Osteocyte (in vitro differentiated cells): ENCODE measurements around the gene CEP68. TPM values are rescaled to one million over a fixed set of nuclear protein-coding genes. Genes with fewer than 3 reads are reported as not detected.

ENCODE experiments used
- DNase-seq: peaks from one replicate; pipeline ENCODE4 v3.0.0; 2021; ENCODE audit warnings: mixed read lengths; ENCODE audit not compliant: unreplicated experiment; ENCODE audit errors: extremely low spot score
- H3K27ac Mint-ChIP-seq: one replicate; pipeline ENCODE4 v1.8.0; 2021; ENCODE audit warnings: mild to moderate bottlenecking, mixed read lengths; ENCODE audit not compliant: unreplicated experiment
- H3K27me3 Mint-ChIP-seq: one replicate; pipeline ENCODE4 v1.8.0; 2021; ENCODE audit warnings: mixed read lengths; ENCODE audit not compliant: unreplicated experiment
- H3K36me3 Mint-ChIP-seq: one replicate; pipeline ENCODE4 v1.8.0; 2021; ENCODE audit warnings: mixed read lengths; ENCODE audit not compliant: unreplicated experiment
- H3K4me1 Mint-ChIP-seq: one replicate; pipeline ENCODE4 v1.8.0; 2021; ENCODE audit warnings: mixed read lengths; ENCODE audit not compliant: unreplicated experiment
- H3K4me3 Mint-ChIP-seq: one replicate; pipeline ENCODE4 v1.8.0; 2021; ENCODE audit warnings: mild to moderate bottlenecking, moderate library complexity, mixed read lengths; ENCODE audit not compliant: unreplicated experiment
- H3K9me3 Mint-ChIP-seq: one replicate; pipeline ENCODE4 v1.8.0; 2021; ENCODE audit warnings: mixed read lengths; ENCODE audit not compliant: unreplicated experiment
- total RNA-seq: library from RNA; stranded (reverse); gene quantifications from 2 replicates; pipeline ENCODE4 v1.2.1, GENCODE V29; 2021
- TF ChIP-seq, protein P1 (sequence below): fragments of 200-600 bp; sonication (generic); IDR thresholded peaks from 2 replicates; pipeline ENCODE4 v1.5.0; 2021; ENCODE audit warnings: antibody characterized with exemption, mild to moderate bottlenecking, moderate library complexity

The CEP68 gene
- total RNA-seq, 1 donor from 2014 or later, result 20.7 TPM

DNA sequence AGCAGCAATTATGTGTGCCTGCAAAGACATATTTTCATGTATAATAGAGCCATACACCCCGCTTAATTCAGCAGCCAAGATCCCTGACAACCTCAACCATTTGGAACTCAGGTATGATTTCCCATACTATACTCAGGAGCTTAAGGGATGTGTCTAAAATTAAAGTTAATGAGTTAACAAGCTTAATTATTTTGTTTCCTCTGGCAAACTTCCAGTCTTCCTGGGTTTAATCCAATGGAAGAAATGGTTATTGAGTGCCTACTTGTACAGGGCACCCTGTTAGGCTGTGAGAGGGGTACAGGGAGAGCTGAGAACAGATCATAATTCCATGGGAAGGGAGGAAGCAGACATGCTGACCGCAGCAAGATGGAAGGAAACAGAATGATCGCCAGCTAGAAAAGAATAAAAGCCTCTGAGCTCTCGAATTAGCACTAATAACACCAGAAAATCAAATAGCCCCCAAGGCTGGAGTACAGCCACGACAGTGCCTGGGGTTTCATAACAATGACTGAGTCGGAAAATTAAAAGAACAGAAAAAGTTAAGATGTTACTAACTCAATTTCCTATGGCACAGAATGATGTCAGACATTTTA is 20.8 kb upstream of the CEP68 start:
- no peaks in the 10 kb centered on the region for H3K9me3 Mint-ChIP-seq
- no peaks in the 10 kb centered on the region for H3K36me3 Mint-ChIP-seq
- H3K27me3 Mint-ChIP-seq, result no peaks in the 10 kb centered on the region
- H3K4me3 Mint-ChIP-seq, result no peak overlapping the region
- TF ChIP-seq, protein P1, sequence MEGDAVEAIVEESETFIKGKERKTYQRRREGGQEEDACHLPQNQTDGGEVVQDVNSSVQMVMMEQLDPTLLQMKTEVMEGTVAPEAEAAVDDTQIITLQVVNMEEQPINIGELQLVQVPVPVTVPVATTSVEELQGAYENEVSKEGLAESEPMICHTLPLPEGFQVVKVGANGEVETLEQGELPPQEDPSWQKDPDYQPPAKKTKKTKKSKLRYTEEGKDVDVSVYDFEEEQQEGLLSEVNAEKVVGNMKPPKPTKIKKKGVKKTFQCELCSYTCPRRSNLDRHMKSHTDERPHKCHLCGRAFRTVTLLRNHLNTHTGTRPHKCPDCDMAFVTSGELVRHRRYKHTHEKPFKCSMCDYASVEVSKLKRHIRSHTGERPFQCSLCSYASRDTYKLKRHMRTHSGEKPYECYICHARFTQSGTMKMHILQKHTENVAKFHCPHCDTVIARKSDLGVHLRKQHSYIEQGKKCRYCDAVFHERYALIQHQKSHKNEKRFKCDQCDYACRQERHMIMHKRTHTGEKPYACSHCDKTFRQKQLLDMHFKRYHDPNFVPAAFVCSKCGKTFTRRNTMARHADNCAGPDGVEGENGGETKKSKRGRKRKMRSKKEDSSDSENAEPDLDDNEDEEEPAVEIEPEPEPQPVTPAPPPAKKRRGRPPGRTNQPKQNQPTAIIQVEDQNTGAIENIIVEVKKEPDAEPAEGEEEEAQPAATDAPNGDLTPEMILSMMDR, result no peak
- no peak overlapping the region for H3K27ac Mint-ChIP-seq
- no peak for DNase-seq
- peaks cover 4% of the 10 kb centered on the region for H3K4me1 Mint-ChIP-seq

GRCh38 chr2:65037178-65037577 is 19.0 kb upstream of the CEP68 start:
- no peak overlapping the region for H3K4me3 Mint-ChIP-seq

GRCh38 chr2:65039640-65040039 is 16.6 kb upstream of the CEP68 start:
- H3K4me3 Mint-ChIP-seq, result no peak overlapping the region
- H3K27me3 Mint-ChIP-seq, result no peaks in the 10 kb centered on the region
- no peak overlapping the region for H3K27ac Mint-ChIP-seq
- peaks cover 26% of the 10 kb centered on the region for H3K4me1 Mint-ChIP-seq
- H3K36me3 Mint-ChIP-seq, result no peaks in the 10 kb centered on the region
- no peaks in the 10 kb centered on the region for H3K9me3 Mint-ChIP-seq
- TF ChIP-seq, protein P1, result no peak
- no peak for DNase-seq

More at GRCh38 chr2:65037178-65037577, 19.0 kb upstream of the CEP68 start:
- Mint-ChIP-seq H3K9me3 (no peaks in the 10 kb centered on the region), H3K36me3 (no peaks in the 10 kb centered on the region), H3K27ac (no peak overlapping the region), H3K4me1 (peaks cover 8% of the 10 kb centered on the region), H3K27me3 (no peaks in the 10 kb centered on the region)
- no peak for DNase-seq
- TF ChIP-seq, protein P1, result no peak

- TF ChIP-seq, protein P1, result peak; percentile 95
- Mint-ChIP-seq H3K27ac (no peak overlapping the region), H3K27me3 (no peaks in the 10 kb centered on the region), H3K4me3 (peak overlapping the region; percentile 68), H3K4me1 (peaks cover 35% of the 10 kb centered on the region), H3K36me3 (no peaks in the 10 kb centered on the region), H3K9me3 (no peaks in the 10 kb centered on the region)
- peak; percentile 91 for DNase-seq
Measured at GRCh38 chr2:65040400-65041261, 15.6 kb upstream of the CEP68 start.

DNA sequence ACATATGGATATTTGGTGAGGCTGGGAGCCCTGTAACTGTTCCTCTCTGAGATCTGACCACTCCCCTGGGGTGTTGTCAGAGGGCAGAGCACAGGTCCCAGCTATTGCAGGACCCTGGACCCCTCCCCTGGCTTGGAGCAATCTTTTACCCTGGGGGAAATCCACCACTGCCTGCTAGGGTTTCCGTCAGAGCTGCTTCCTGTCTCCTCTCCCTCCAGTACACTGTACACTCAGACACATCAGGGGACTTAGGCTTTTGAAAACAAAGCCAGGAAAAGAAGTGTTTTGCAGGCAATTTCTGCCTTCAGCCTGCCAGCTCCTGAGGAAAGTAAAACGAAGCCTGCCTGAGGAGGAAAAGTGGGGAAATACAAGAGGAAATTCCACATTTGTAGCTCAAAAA is 13.2 kb upstream of the CEP68 start:
- no peak for DNase-seq
- Mint-ChIP-seq H3K27ac (peak overlapping the region; percentile 68), H3K9me3 (peaks cover 2% of the 10 kb centered on the region), H3K27me3 (no peaks in the 10 kb centered on the region), H3K4me3 (no peak overlapping the region), H3K36me3 (no peaks in the 10 kb centered on the region), H3K4me1 (peaks cover 44% of the 10 kb centered on the region)
- TF ChIP-seq, protein P1, result no peak
